Hepatocyte (in vitro differentiated cells): ENCODE data around the gene MYO1E.

ENCODE experiments used
- CTCF ChIP-seq: fragments of 200-600 bp; sonication (generic); IDR thresholded peaks from 2 replicates; pipeline ENCODE4 v1.5.1; 2016; ENCODE audit warnings: antibody characterized with exemption, mild to moderate bottlenecking; ENCODE audit not compliant: poor library complexity
- EZH2 ChIP-seq: fragments of 200-600 bp; sonication (generic); IDR thresholded peaks from 2 replicates; pipeline ENCODE4 v1.6.1; 2016; ENCODE audit warnings: antibody characterized with exemption, mild to moderate bottlenecking, borderline replicate concordance

DNA sequence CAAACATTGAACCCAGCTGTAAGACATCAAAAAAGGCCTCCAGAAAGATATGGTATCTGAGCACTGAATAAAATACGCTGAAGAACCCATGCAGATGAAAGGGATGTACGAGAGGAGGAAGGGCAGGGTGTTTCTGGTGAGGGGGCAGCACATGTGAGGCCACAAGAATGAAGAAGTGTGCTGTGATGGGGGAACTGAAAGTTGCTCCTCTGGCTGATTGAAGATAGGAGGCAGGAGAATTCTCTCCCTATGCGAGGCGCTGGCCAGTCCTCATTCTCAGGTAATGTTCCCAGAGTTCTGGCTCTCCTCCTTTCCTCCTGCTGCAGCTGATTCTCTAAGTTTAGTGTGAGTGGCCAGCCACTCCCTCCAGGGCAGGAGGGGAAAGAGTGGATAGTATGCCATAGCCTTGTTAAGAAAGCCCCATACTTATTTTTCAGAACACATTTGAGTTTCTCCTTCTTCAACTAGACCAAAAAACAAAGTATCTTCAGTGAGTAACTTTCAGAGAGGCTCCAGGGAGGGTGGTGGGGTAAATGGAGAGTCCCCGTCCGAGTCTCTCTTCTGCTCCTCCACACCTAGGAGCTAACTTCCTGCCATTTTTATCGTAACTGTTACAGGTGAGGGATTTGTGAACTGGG lies 26.9 kb upstream of the MYO1E start:
- TF ChIP-seq EZH2 (no peak), CTCF (no peak)
